ENCODE results near the gene NFX1.
"Not testable (repeated sequence)": the region's sequence is repeated elsewhere in the genome, so short reads cannot be mapped to it uniquely, and the experiment has no call there.

Gene NFX1

DNA sequence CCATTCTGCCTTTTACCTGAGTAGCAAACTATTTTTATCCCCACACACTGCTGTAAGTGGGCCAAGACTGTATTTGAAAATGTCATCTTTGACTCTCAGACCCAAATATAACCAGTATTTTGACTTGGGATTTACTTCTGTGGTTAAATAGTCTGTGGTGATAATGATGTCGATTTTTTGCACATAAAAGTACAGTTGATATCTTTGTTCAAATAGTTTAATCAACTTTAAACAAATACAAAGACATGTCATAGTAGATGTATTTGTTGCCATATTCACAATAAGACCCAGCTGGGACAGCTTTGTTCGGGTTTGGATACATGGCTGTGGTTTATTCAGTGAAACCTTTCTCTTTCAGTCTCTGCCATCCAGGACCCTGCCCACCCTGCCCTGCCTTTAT, 20.4 kb downstream of the NFX1 start:
- no peak for DNase-seq (ENCODE audit: low read depth)

DNA sequence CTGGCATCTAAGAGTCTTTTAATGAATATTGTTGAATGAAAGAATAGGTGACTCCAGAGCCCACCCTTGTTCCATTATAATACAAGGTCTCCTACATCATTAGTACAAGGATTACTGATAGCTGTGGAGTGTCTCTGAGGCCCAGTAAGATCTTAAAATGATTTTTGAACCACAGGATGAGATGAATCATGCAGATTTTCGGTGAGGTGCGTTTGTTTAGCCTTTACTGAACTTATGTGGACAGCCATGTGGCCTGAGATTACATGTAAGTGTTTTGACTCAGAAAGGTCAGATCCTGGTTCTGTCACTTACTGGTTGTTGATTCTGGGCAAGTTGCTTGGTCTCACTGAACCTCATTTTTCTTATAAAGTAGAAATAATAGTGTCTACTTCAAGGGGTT, 21.6 kb downstream of the NFX1 start:
- DNase-seq (ENCODE audit: low read depth): peak; percentile 46

DNA sequence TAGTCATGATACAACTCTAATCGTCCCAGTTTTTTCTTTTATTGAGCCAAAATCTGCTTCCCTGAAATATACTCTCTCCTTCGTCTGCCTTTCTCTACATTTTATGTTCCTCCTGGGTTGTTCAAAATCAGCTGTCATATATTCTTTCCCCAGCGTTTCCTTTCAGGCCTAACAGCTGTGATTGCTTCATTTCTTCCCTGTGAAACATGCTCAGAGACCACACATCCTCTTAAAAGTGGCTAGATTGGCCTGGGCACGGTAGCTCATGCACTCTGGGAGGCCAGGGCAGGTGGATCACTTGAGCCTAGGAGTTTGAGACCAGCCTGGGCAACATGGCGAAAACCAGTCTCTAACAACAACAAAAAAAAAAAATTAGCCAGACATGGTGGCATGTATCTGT, 25.1 kb downstream of the NFX1 start:
- DNase-seq (ENCODE audit: low read depth): no peak

DNA sequence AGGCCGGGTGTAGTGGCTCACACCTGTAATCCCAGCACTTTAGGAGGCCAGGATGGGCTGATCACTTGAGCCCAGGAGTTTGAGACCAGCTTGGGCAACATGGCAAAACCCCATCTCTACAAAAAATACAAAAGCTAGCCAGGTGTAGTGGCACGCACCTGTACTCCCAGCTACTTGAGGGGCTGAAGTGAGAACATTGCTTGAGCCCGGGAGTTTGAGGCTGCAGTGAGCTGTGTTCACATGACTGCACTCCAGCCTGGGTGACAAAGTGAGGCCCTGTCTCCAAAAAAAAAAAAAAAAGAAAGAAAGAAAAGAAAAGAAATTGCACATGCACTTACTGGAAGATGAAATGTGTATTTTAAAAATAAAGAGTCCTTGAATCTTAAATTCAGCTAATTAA, 26.8 kb downstream of the NFX1 start:
- not testable (repeated sequence) for DNase-seq (ENCODE audit: low read depth)

DNA sequence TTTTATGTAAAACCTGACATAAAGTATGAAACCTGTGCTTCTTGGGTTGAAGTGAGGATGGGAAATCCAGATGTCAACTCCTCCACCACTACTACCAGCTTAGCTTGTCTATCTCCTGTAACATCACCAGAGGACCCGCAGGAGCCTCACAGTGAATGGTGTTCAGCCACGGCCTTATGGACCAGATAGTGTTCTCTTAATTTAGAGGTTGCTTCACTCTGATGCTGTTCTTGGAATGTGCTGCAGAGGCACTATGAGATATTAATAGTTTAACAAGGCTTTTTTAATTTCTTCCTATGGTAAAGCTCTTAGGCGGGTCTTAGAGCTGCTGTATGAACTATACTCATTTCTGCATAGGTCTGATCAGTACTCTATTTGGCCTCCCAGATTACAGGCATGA, 27.9 kb downstream of the NFX1 start:
- DNase-seq (ENCODE audit: low read depth): no peak

DNA sequence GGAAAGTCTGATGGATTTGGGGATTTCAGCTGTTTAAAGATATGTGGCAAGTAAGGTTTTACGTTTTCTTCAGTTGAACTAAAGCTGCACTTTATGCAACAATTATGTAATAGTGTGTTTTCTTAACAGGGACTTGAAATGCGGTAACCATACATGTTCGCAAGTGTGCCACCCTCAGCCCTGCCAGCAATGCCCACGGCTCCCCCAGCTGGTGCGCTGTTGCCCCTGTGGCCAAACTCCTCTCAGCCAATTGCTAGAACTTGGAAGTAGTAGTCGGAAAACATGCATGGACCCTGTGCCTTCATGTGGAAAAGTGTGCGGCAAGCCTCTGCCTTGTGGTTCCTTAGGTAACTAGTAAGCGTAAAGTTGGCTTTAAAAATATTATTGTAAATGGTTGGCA, 28.5 kb downstream of the NFX1 start:
- no peak for DNase-seq (ENCODE audit: low read depth)

DNA sequence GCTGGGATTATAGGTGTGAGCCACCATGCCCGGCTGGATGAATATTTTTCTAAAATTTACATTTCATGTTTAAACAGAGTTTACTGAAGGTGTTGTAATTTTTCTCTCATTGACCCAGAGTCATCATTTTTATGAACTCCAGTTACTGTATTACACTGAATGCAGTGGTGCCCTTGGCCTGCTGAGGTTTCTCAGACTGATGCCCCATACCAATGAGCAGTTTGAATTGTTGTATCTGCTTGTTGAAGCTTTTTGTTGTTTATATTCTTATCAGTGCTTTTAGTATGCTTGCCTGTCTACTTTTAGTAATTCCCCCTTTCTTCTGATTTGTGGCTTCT, 29.9 kb downstream of the NFX1 start:
- DNase-seq (ENCODE audit: low read depth): no peak

DNA sequence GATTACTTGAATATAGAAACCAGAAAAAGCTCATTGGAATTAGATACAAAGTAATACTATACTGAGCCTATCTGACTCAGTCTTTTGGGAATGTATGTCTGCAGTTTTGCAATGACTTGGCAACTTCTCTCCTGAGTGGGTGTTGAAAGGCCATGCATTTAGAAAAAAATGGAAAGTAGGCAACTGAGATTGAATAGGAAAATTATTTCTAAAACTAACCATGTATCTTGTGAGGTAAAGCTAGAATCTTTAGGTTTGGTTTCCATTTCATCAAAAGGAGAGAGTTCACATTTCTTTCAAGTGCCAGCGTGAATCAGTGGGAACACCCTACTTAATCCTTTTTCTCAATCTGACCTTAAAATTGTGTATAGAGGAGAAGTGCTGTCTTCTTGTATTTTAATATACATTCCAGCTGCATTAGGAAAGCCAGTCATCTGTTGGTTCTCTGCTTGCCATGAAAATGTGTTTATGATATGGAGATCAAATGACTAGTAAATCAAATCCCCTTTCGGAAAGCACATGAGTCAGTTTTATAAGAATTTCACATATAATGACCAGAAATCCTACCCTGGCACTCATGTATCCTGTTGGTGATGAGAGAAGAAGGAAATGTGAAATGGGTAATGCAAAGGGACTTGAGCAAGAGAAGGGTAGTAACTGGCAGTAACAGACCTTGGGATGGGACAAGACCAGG, 30.4 kb downstream of the NFX1 start:
- DNase-seq (ENCODE audit: low read depth): peak; percentile 96

DNA sequence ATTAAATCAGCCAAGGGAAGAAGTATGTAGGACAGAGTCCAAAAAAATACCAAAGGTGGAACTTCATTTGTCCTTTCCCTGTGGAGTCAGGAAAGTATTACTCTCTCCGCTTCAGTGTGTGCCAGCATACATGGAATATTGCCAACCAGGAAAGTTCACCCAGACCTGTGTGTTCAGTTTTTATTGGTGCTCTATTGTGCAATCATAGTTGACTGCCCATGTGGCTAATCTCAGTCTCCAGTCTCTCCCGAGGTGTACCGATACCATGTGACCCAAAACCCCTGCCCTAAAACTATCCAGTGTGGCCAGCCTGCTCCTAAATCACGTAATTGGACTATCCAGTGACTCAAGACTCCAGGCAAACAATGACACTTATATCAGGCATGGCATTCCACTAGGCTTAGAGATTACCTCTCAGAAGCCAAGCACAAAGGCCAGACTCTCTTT, 38.8 kb downstream of the NFX1 start:
- peak; percentile 90 for DNase-seq (ENCODE audit: low read depth)

DNA sequence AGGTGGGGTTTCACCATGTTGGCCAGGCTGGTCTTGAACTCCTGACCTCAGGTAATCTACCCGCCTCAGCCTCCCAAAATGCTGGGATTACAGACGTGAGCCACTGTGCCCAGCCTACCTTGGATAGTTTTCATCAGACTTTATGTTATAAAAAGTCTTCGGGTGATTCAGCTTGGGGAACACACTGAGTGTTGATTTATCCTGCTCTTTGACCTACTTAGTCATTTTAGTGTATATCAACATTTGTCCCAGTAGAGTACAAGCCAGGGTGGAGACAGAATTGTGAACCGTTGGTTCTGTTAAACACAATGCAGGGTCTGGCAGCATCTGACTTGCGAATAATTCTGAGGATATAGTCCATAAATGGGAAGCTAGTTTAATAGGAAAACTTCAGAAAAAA, 39.7 kb downstream of the NFX1 start:
- peak; percentile 85 for DNase-seq (ENCODE audit: low read depth)

DNA sequence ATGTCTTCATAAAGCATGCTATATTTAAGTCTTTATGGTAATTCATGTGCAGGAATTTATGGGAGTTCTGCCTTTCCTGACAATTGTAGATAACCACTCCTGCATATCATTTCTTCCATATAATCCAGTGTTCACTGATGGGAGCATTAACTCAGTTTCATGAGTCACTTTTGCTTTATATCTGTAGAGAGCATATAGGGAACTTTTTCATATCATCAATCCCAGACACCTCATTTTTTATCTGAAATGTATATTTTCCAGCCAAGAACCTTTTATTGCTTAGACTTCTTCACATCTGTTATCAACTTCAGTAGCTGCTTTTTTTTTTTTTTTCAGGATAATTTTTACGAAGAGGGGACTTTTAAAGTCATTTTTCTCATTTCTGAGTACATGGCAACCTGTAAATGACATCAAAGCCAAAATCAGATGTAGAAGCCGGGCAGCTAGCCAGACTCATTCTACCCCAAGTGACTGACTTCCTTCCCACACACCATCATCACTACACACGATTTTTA, 41.1 kb downstream of the NFX1 start:
- no peak for DNase-seq (ENCODE audit: low read depth)

DNA sequence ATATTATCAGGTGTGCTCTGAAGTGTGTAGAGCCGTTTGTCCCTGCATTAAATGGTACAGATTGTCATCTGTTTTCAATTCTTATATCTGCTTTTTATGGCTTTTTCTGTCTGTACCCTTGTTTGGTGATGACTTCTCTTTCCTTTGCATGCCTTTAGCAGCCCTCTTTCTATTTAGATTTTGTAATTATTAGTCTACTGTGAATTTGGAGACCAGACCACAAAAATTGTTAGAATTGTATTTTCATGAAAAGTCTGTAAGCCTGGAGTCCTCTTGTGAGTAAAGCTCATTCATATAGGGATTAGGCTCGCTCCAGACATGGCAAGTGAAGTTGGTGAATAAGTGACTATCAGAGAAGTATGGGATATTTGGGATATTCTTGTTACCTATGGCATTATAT, 41.7 kb downstream of the NFX1 start:
- DNase-seq (ENCODE audit: low read depth): no peak

DNA sequence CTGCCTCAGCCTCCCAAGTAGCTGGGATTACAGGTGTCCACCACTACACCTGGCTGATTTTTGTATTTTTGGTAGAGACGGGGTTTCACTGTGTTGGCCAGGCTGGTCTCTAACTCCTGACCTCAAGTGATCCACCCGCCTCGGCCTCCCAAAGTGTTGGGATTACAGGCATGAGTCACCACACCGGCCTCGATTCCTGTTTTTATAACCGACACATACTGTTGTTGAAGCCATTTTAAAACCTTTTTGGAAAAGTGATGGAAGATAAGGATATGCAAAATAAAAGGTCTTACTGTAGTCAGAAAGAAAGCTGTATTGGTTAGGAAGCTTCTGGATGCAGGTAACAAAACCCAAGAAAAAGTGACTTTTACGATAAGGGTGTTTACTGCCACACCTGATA, 42.6 kb downstream of the NFX1 start:
- DNase-seq (ENCODE audit: low read depth): not testable (repeated sequence)

DNA sequence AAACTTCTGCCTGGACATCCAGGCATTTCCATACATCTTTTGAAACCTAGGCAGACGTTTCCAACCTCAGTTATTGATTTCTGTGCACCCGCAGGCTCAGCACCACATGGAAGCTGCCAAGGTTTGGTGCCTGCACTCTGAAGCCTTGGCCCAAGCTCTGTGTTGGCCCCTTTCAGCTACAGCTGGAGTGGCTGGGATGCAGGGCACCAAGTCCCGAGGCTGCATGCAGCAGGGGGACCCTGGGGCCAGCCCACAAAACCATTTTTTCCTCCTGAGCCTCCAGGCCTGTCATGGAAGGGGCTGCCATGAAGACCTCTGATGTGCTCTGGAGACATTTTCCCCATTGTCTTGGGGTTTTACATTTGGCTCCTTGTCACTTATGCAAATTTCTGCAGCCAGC, 49.9 kb downstream of the NFX1 start:
- DNase-seq (ENCODE audit: low read depth): no peak

DNA sequence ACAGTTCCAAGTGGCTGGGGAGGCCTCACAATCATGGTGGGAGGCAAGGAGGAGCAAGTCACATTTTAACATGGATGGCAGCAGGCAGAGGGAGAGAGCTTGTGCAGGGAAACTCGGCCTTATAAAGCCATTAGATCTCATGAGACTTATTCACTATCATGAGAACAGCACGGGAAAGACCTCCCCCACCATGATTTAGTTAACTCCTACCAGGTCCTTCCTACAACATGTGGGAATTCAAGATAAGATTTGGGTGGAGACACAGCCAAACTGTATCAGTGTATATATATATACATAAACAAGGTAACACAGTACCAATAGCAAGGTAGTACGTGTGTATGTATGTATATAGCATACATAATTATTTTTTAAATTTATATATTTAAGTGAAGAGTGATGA, 50.9 kb downstream of the NFX1 start:
- no peak for DNase-seq (ENCODE audit: low read depth)

DNA sequence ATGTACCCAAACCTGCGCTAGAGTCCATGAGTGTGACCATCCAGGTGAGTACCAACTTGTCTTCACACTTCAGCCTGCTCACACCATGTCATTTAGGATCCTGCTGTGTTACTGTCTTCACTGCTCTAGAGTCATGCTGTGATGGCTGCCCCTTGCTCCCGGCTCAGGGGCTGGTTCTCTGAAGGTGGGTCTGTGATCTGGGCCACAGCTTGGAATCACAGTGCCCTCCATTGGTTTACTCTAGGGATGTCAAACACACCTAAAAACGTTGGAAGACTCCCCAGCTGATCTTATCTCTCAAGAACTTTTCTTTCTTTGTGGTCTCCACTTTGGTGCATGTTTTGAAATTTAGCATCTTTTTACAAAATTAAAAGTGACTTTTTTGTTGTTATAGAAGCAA, 53.8 kb downstream of the NFX1 start:
- no peak for DNase-seq (ENCODE audit: low read depth)

DNA sequence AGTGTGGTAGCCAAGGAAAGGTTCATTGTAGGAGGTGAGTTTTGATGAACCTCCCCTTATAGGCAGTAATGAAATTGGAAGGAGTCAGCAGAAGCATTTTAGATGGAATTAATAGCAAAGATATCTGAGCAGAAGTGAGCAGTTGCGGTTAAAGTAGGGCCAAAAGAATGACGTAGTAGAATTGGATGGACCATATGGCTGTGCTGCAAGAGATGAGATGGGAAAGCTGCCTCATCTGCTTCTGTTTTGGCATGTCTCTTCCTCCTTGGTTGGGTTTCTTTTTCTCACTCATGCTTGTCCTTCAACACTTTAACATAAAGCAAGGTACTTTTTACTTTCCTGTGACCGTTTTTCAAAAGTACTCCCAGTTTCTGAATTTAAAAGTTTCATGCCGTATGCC, 56.2 kb downstream of the NFX1 start:
- DNase-seq (ENCODE audit: low read depth): no peak

DNA sequence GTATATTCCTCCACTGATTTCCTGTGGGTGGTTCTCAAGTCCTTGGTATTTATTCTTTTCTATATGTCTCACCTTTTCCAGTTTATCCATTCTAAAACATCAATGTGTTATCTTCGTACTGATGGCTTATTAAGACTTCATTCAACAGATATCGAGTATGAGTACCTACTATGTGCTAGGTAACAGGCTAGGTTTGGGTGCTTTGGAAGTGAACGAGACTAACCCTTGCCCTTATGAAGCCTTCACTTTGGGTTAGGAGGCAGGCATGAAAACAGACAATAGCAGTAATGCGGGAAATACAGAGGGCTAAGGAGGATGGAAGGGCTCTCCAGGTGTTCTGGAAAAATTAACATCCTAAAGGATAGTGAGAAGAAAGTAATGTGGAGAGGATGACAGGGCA, 58.7 kb downstream of the NFX1 start:
- DNase-seq (ENCODE audit: low read depth): no peak

DNA sequence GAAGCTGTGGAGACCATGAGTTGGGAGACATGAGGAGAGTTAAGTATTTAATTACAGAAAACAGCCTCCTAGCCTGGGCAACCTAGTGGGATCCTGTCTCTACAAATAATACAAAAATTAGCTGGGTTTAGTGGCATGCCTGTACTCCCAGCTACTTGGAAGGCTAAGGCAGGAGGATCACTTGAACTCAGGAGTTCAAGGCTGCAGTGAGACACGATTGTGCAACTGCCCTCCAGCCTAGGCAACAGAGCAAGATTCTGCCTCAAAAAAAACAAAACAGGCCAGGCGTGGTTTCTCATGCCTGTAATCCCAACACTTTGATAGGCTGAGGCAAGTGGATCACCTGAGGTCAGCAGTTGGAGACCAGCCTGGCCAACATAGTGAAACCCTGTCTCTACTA, 59.4 kb downstream of the NFX1 start:
- no peak for DNase-seq (ENCODE audit: low read depth)

DNA sequence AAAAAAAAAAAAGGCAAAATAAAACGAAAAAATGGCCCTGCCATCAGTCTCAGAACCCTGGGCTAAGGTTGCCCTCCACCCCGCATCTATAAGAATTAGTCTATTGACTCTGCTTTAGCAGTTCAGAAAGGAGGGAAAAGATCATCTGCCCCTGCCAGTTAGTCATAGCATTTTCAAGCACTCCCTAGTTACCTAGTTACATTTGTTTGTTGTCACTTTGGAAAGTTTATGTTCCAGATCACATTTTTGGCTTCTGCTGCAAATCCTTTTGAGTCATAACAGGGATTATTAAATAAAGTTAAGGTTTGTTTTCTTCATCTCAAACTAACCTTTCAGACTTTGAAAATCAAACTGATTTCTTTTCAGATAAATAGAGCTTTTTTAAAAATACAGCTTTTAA, 60.0 kb downstream of the NFX1 start:
- peak; percentile 65 for DNase-seq (ENCODE audit: low read depth)

DNA sequence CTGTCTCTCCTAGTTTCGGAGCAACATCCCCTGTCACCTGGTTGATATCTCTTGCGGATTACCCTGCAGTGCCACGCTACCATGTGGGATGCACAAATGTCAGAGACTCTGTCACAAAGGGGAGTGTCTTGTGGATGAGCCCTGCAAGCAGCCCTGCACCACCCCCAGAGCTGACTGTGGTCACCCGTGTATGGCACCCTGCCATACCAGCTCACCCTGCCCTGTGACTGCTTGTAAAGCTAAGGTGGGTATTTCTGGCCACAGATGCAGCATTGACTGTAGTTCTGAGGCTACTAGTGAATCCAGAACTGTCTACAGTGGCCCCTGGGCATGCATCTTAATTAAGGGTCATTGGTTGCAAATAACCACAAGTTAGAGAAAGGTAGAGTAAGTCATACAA, 61.2 kb downstream of the NFX1 start:
- DNase-seq (ENCODE audit: low read depth): no peak

DNA sequence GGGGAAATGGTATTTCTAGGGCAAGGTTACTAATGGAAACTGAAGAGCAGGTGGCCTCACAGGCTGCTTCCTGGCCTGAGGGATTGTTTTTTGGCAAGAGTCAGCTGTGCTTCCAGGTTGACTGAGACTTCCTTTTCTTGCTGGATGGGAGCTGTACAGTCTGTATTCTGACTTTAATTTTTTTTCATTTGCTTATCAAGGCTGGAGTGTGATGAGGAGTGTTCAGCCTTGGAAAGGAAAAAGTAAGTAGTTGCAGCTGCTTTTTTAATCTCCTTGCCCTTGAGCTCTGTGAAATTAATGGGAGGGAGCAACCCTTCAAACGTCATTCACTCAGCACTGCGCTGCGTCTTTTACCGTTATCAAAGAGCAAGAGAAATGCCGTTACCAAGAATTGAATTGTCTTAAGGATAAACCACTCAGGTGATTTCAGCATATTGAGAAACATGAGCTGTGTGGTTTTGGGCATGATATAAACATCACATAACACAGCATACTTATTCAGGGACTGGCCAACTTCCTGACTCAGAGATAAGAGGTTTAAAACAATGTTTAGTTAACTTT, 64.4 kb downstream of the NFX1 start:
- peak; percentile 26 for DNase-seq (ENCODE audit: low read depth)

DNA sequence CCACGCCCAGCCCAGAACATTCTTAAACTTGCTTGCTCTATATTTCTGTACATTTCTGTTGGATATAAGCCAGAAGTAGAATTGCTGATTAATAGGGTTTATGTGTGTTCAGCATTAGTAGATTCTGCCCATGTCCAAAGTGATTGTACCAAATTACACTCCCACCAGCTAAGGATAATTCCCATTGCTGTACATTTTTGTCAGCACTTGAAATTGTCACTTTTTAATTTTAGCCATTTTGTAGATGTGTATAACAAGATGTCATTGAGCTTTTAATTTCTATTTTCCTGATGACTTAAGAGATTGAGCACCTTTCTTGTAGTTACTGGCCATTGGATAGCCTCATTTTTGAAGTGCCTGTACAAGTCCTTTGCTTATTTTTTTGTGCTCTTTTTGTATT, 65.6 kb downstream of the NFX1 start:
- no peak for DNase-seq (ENCODE audit: low read depth)

DNA sequence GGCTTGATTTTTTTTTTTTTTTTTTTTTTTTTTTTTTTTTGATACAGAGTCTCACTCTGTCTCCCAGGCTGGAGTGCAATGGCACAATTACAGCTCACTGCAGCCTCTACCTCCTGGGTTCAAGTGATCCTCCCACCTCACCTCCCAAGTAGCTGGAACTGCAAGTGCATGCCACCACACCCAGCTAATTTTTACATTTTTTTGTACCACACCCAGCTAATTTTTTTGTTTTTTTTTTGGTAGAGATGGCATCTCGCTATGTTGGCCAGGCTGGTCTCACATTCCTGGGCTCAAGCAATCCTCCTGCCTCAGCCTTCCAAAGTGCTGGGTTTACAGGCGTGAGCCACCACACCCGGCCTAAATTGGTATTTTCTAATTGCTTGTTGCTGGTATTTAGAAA, 68.3 kb downstream of the NFX1 start:
- DNase-seq (ENCODE audit: low read depth): not testable (repeated sequence)
